ENCODE measurements around the gene MEGF9.

The MEGF9 gene

DNA sequence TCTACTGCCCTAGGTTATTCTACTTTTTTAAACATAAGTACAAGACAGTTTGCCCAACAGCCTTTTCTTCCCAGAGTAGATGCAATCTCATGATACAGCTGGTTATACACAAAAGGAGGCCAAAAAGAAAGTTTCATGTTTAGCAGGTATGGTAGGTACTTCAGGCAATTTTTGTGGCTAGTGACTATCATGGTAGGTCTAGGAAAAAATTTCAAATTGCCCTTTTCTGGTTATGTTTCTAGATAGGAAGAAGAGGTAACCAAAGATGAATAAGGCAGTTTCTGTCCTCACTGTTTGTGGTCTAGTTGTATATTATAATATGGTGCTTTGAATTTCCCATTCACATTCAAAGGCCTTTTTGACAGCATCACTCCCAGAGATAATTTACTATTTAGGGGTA, 19.7 kb downstream of the MEGF9 start:
- TF ChIP-seq CTCF (IDR thresholded peaks at IDR 0.05; ENCODE audit: borderline replicate concordance, insufficient read depth, low read depth, low read length), result no peak
- H3K4me3 ChIP-seq (ENCODE audit: low read depth, low read length), result no peak overlapping the region

GRCh38 chr9:120693700-120694008, 20.6 kb downstream of the MEGF9 start:
- no peak overlapping the region for H3K4me3 ChIP-seq (ENCODE audit: low read depth, low read length)
- TF ChIP-seq CTCF (IDR thresholded peaks at IDR 0.05; ENCODE audit: borderline replicate concordance, insufficient read depth, low read depth, low read length), result no peak

- no peak for TF ChIP-seq CTCF (IDR thresholded peaks at IDR 0.05; ENCODE audit: borderline replicate concordance, insufficient read depth, low read depth, low read length)
- H3K4me3 ChIP-seq (ENCODE audit: low read depth, low read length), result no peak overlapping the region
Observed at GRCh38 chr9:120692901-120693699, 21.2 kb downstream of the MEGF9 start.

GRCh38 chr9:120690372-120690771, 23.9 kb downstream of the MEGF9 start:
- no peak for TF ChIP-seq CTCF (IDR thresholded peaks at IDR 0.05; ENCODE audit: borderline replicate concordance, insufficient read depth, low read depth, low read length)
- H3K4me3 ChIP-seq (ENCODE audit: low read depth, low read length), result no peak overlapping the region

GRCh38 chr9:120689860-120690259, 24.4 kb downstream of the MEGF9 start:
- H3K4me3 ChIP-seq (ENCODE audit: low read depth, low read length), result no peak overlapping the region
- no peak for TF ChIP-seq CTCF (IDR thresholded peaks at IDR 0.05; ENCODE audit: borderline replicate concordance, insufficient read depth, low read depth, low read length)

GRCh38 chr9:120688758-120689157, 25.5 kb downstream of the MEGF9 start:
- H3K4me3 ChIP-seq (ENCODE audit: low read depth, low read length), result no peak overlapping the region
- TF ChIP-seq CTCF (IDR thresholded peaks at IDR 0.05; ENCODE audit: borderline replicate concordance, insufficient read depth, low read depth, low read length), result no peak

- no peak overlapping the region for H3K4me3 ChIP-seq (ENCODE audit: low read depth, low read length)
- TF ChIP-seq CTCF (IDR thresholded peaks at IDR 0.05; ENCODE audit: borderline replicate concordance, insufficient read depth, low read depth, low read length), result no peak
Observed at GRCh38 chr9:120683150-120683549, 31.1 kb downstream of the MEGF9 start.

Data from GM12875 (cell line).